ENCODE measurements around the gene ZC3HAV1L. TPM values are rescaled to one million over a fixed set of nuclear protein-coding genes. Genes with fewer than 3 reads are reported as not detected.
A peak's percentile ranks its signal among the peaks of the same experiment; 100 is the strongest.

ZC3HAV1L gene
- total and polyA plus RNA-seq, 2 of the 8 experiments (the other 6 are each of a cell fraction or from before 2014, with no cell fraction given): 5.2 to 7.0 TPM

- Histone ChIP-seq H3K4me2 (ENCODE audit: insufficient read depth in 1 of 2, low read depth in 2 of 2, low read length in 2 of 2) (no peak overlapping the region), H2BK20ac (ENCODE audit: low read length) (no peak overlapping the region), H3K27me3 (replicated peaks in 1 of 4; ENCODE audit: control insufficient read depth in 3 of 4, extremely low read depth in 1 of 4, insufficient read depth in 3 of 4, low read length in 3 of 4) (no peaks in the 10 kb centered on the region), H2BK5ac (ENCODE audit: low read depth, low read length) (no peak overlapping the region), H3K9me3 (ENCODE audit: insufficient read depth in 2 of 2, low read depth in 1 of 2, low read length in 1 of 2) (no peaks in the 10 kb centered on the region), H4K8ac (ENCODE audit: extremely low read depth, insufficient read depth, low read length) (no peak overlapping the region), H4K20me1 (replicated peaks in 1 of 2; ENCODE audit: control insufficient read depth in 1 of 2, insufficient read depth in 2 of 2, low read length in 2 of 2) (no peaks in the 10 kb centered on the region), H4K5ac (ENCODE audit: insufficient read length, low read depth, low read length) (no peak overlapping the region), H2AK5ac (ENCODE audit: low read depth, low read length) (no peak overlapping the region), H3K14ac (ENCODE audit: insufficient read length) (no peak overlapping the region), H3K56ac (replicated peaks; ENCODE audit: insufficient read length, low read depth, low read length) (no peak overlapping the region), H3K18ac (ENCODE audit: extremely low read depth, low read length) (no peak overlapping the region), H3K9ac (replicated peaks in 1 of 4; ENCODE audit: extremely low read depth in 1 of 4, low read depth in 3 of 4, low read length in 3 of 4) (no peak overlapping the region), H3K79me2 (ENCODE audit: control insufficient read depth in 1 of 2, insufficient read depth in 2 of 2, low read length in 2 of 2) (no peaks in the 10 kb centered on the region), H3K23ac (ENCODE audit: insufficient read length) (no peak overlapping the region), H3K79me1 (ENCODE audit: low read depth, low read length) (no peaks in the 10 kb centered on the region), H3K23me2 (ENCODE audit: low read depth, low read length) (no peaks in the 10 kb centered on the region), H3K4me3 (ENCODE audit: extremely low read depth in 1 of 4, insufficient read depth in 2 of 4, low read depth in 3 of 4, low read length in 4 of 4) (no peak overlapping the region), H2AFZ (ENCODE audit: low read length) (no peak overlapping the region), H2BK15ac (ENCODE audit: low read length) (no peak overlapping the region), H3K27ac (ENCODE audit: low read depth, low read length) (no peak overlapping the region), H2BK12ac (ENCODE audit: low read depth, low read length) (no peak overlapping the region), H3K4ac (replicated peaks; ENCODE audit: insufficient read length, low read depth, low read length) (peak overlapping the region; percentile 73), H3K36me3 (ENCODE audit: control insufficient read depth in 2 of 4, insufficient read depth in 4 of 4, low read length in 3 of 4) (peaks cover 3 to 8% (median 3%) of the 10 kb centered on the region in 4 experiments; a peak in 5 of 8 replicates), H2BK120ac (replicated peaks; ENCODE audit: low read depth, low read length) (no peak overlapping the region), H3K4me1 (replicated peaks in 1 of 4; ENCODE audit: control insufficient read depth in 3 of 4, insufficient read depth in 4 of 4, low read length in 3 of 4) (0 out of 7 replicates have a peak, but pooled peaks cover 0 to 5% (median 0%) of the 10 kb centered on the region in 4 experiments), H4K91ac (replicated peaks; ENCODE audit: insufficient read length, low read length) (no peak overlapping the region)
- FAIRE-seq: no peak
- no peak for DNase-seq (ENCODE audit: low read depth in 1 of 2, low spot score in 2 of 2)
- POLR2A ChIA-PET (ENCODE audit: partially characterized antibody): interaction anchor here (0.8 to 2.1 kb wide), 5 partner anchors 10 to 40 kb away, joined by 3 to 7 read pairs (median 3); no protein-coding TSS in a partner anchor
- WGBS, 2 experiments (ENCODE audit: extremely low coverage in 1 of 2, insufficient coverage in 1 of 2, insufficient read length in 1 of 2, insufficient replicate concordance in 2 of 2, low coverage in 1 of 2, low lambda C conversion rate in 2 of 2, missing lambda C conversion rate in 1 of 2): 87% methylated on average over 3 of the region's 3 CpGs; no CpG with 5 or more reads in 1 of the 2 experiments
- CTCF ChIA-PET (ENCODE audit: partially characterized antibody): interaction anchor here (0.6 to 4.0 kb wide), 11 partner anchors 10 to 306 kb away, joined by 3 to 29 read pairs (median 6); no protein-coding TSS in a partner anchor
- no peak for TF ChIP-seq RNF2 (IDR thresholded peaks at IDR 0.05; ENCODE audit: borderline replicate concordance, low read depth, low read length, missing control alignments, poor library complexity, severe bottlenecking)
- no peak for TF ChIP-seq CBX8 (IDR thresholded peaks at IDR 0.05; ENCODE audit: borderline replicate concordance, low read depth, low read length)
- TF ChIP-seq CHD2 (IDR thresholded peaks at IDR 0.05; ENCODE audit: low read length): no peak
These were observed 16.9 kb downstream of the ZC3HAV1L start for GRCh38 chr7:139018910-139019309.
